HG03457 (cell line): ENCODE measurements around the gene MBNL3.
"Not testable (repeated sequence)": the region's sequence is repeated elsewhere in the genome, so short reads cannot be mapped to it uniquely, and the experiment has no call there.

Source experiments
- ATAC-seq: cut with Tn5 transposase; IDR thresholded peaks from one replicate; pipeline ENCODE4 v1.9.1; 2021; ENCODE audit warnings: moderate number of reproducible peaks; ENCODE audit not compliant: unreplicated experiment

The MBNL3 gene

GRCh38 chrX:132378281-132378680, 110.6 kb downstream of the MBNL3 start:
- ATAC-seq: no peak

GRCh38 chrX:132375941-132376340, 112.9 kb downstream of the MBNL3 start:
- no peak for ATAC-seq

GRCh38 chrX:132373610-132374009, 115.2 kb downstream of the MBNL3 start:
- ATAC-seq: no peak

- no peak for ATAC-seq
These were observed 119.1 kb downstream of the MBNL3 start for GRCh38 chrX:132369617-132370326.

GRCh38 chrX:132367984-132368383, 120.9 kb downstream of the MBNL3 start:
- no peak for ATAC-seq

GRCh38 chrX:132367314-132367713, 121.5 kb downstream of the MBNL3 start:
- ATAC-seq: no peak

- ATAC-seq: no peak
These were observed 123.3 kb downstream of the MBNL3 start for GRCh38 chrX:132365490-132365889.

GRCh38 chrX:132364313-132364712, 124.5 kb downstream of the MBNL3 start:
- ATAC-seq: no peak

GRCh38 chrX:132353430-132353829, 135.4 kb downstream of the MBNL3 start:
- ATAC-seq: no peak

- ATAC-seq: no peak
These were observed 152.7 kb downstream of the MBNL3 start for GRCh38 chrX:132336172-132336571.

- no peak for ATAC-seq
These were observed 155.5 kb downstream of the MBNL3 start for GRCh38 chrX:132333351-132333750.

- no peak for ATAC-seq
These were observed 157.3 kb downstream of the MBNL3 start for GRCh38 chrX:132331532-132331931.

GRCh38 chrX:132331000-132331399, 157.8 kb downstream of the MBNL3 start:
- ATAC-seq: no peak

GRCh38 chrX:132330156-132330729, 158.6 kb downstream of the MBNL3 start:
- no peak for ATAC-seq

- not testable (repeated sequence) for ATAC-seq
These were observed 161.9 kb downstream of the MBNL3 start for GRCh38 chrX:132326960-132327359.
